ENCODE data around the gene CSRNP2.
A peak's percentile ranks its signal among the peaks of the same experiment; 100 is the strongest.

CSRNP2 gene

DNA sequence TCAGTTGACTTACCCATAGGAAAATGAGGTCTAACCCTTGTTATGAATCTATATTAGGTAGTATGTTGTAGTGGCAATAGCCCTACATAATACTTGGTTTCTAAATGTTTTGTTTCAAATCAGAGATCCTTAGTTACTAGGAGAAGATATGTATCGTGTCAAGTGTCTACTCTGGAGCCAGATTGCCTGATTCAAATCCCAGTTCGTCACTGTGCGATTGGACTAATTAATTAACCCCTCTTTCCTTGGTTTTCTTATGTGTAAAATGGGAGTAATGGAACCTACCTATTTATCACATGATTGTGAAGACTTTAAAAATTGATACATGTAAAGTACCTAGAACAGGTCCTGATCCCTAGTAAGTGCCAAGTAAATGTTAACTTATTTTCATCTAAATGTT, 33.9 kb downstream of the CSRNP2 start:
- H3K4me3 ChIP-seq (ENCODE audit: low read length) = peak overlapping the region; percentile 82
- H3K4me1 ChIP-seq (ENCODE audit: insufficient read depth, low read length) = peaks cover 8% of the 10 kb centered on the region; the same call in 1 of the 2 replicates
- H3K36me3 ChIP-seq (ENCODE audit: insufficient read depth, low read depth, low read length) = peaks cover 31% of the 10 kb centered on the region
- no peaks in the 10 kb centered on the region for H3K9me3 ChIP-seq (ENCODE audit: insufficient read depth, low read depth, low read length)
- H3K27me3 ChIP-seq (ENCODE audit: insufficient read depth, low read length) = no peaks in the 10 kb centered on the region
- no peak overlapping the region for H3K9ac ChIP-seq (ENCODE audit: low read depth, low read length)
- H3K27ac ChIP-seq (ENCODE audit: low read length) = no peak overlapping the region

- Histone ChIP-seq H3K36me3 (ENCODE audit: insufficient read depth, low read depth, low read length) (peaks cover 23% of the 10 kb centered on the region), H3K4me3 (ENCODE audit: low read length) (peak overlapping the region; percentile 82), H3K9me3 (ENCODE audit: insufficient read depth, low read depth, low read length) (no peaks in the 10 kb centered on the region), H3K9ac (ENCODE audit: low read depth, low read length) (peak overlapping the region; percentile 87), H3K27me3 (ENCODE audit: insufficient read depth, low read length) (no peaks in the 10 kb centered on the region), H3K4me1 (ENCODE audit: insufficient read depth, low read length) (peaks cover 8% of the 10 kb centered on the region; the same call in 1 of the 2 replicates), H3K27ac (ENCODE audit: low read length) (peak overlapping the region; percentile 52)
Measured at GRCh38 chr12:51048661-51049251, 34.6 kb downstream of the CSRNP2 start.

- Histone ChIP-seq H3K9me3 (ENCODE audit: insufficient read depth, low read depth, low read length) (no peaks in the 10 kb centered on the region), H3K4me3 (ENCODE audit: low read length) (peak within 1 kb of the TSS; percentile 82), H3K4me1 (ENCODE audit: insufficient read depth, low read length) (peaks cover 8% of the 10 kb centered on the region; the same call in 1 of the 2 replicates), H3K27me3 (ENCODE audit: insufficient read depth, low read length) (no peaks in the 10 kb centered on the region), H3K9ac (ENCODE audit: low read depth, low read length) (peak within 1 kb of the TSS; percentile 87), H3K27ac (ENCODE audit: low read length) (peak within 1 kb of the TSS; percentile 52), H3K36me3 (ENCODE audit: insufficient read depth, low read depth, low read length) (peaks cover 15% of the 10 kb centered on the region)
Measured at GRCh38 chr12:51047655-51048540, 35.5 kb downstream of the CSRNP2 start, which contains the start of gene LETMD1. Gene LETMD1 (plus strand): TSS chr12:51048327. CDS start chr12:51048357, 30 bp downstream.

GRCh38 chr12:51036279-51036678, 47.1 kb downstream of the CSRNP2 start:
- no peaks in the 10 kb centered on the region for H3K9me3 ChIP-seq (ENCODE audit: insufficient read depth, low read depth, low read length)
- H3K9ac ChIP-seq (ENCODE audit: low read depth, low read length) = no peak overlapping the region
- no peaks in the 10 kb centered on the region for H3K36me3 ChIP-seq (ENCODE audit: insufficient read depth, low read depth, low read length)
- no peak overlapping the region for H3K4me3 ChIP-seq (ENCODE audit: low read length)
- H3K27me3 ChIP-seq (ENCODE audit: insufficient read depth, low read length) = no peaks in the 10 kb centered on the region
- no peak overlapping the region for H3K27ac ChIP-seq (ENCODE audit: low read length)
- no peaks in the 10 kb centered on the region for H3K4me1 ChIP-seq (ENCODE audit: insufficient read depth, low read length)

- Histone ChIP-seq H3K9me3 (ENCODE audit: insufficient read depth, low read depth, low read length) (no peaks in the 10 kb centered on the region), H3K27me3 (ENCODE audit: insufficient read depth, low read length) (no peaks in the 10 kb centered on the region), H3K4me3 (ENCODE audit: low read length) (no peak overlapping the region), H3K27ac (ENCODE audit: low read length) (no peak overlapping the region), H3K36me3 (ENCODE audit: insufficient read depth, low read depth, low read length) (no peaks in the 10 kb centered on the region), H3K9ac (ENCODE audit: low read depth, low read length) (no peak overlapping the region), H3K4me1 (ENCODE audit: insufficient read depth, low read length) (peaks cover 3% of the 10 kb centered on the region; the same call in 1 of the 2 replicates)
Measured at GRCh38 chr12:51033457-51034089, 49.8 kb downstream of the CSRNP2 start.

DNA sequence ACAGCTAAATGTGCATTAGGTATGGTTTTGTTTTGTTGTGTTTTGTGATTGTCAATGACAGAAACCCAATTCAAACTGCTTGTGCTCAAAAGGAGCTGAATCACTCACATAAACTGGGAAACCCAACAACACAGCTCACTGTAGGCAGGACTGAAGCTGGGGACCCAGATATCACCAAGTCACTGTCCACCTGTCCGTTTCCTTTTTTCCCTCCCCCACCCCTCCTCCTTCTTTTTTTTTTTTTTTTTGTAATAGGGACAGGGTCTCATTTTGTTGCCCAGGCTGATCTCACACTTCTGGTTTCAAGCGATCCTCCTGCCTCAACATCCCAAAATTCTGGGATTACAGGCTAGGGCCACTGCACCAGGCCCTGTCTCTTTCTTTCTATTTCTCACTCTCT, 50.3 kb downstream of the CSRNP2 start:
- Histone ChIP-seq H3K4me1 (ENCODE audit: insufficient read depth, low read length) (peaks cover 4% of the 10 kb centered on the region; the same call in 1 of the 2 replicates), H3K9me3 (ENCODE audit: insufficient read depth, low read depth, low read length) (no peaks in the 10 kb centered on the region), H3K27ac (ENCODE audit: low read length) (no peak overlapping the region), H3K4me3 (ENCODE audit: low read length) (no peak overlapping the region), H3K27me3 (ENCODE audit: insufficient read depth, low read length) (no peaks in the 10 kb centered on the region), H3K36me3 (ENCODE audit: insufficient read depth, low read depth, low read length) (no peaks in the 10 kb centered on the region), H3K9ac (ENCODE audit: low read depth, low read length) (no peak overlapping the region)

DNA sequence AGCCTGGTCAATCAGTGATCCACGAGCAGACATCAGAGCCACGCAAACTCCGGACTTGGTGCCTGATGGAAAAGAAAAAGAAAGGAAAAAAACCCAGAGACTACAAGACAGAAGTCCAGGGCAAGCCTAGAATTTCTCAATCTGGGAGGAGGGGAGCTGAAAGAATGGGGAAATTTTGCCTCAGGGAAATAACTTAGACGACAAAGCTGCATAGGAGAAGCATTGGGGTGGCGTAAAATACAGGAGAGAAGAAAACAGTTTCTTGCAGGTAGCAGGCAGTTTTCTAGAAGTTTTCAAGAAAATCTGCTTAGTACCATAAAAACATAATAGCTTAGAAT, 54.6 kb downstream of the CSRNP2 start:
- no peak overlapping the region for H3K27ac ChIP-seq (ENCODE audit: low read length)

GRCh38 chr12:51028126-51028812, 55.1 kb downstream of the CSRNP2 start:
- no peak overlapping the region for H3K27ac ChIP-seq (ENCODE audit: low read length)
- no peak overlapping the region for H3K4me3 ChIP-seq (ENCODE audit: low read length)

More for the DNA sequence above, 54.6 kb downstream of the CSRNP2 start:
- H3K27me3 ChIP-seq (ENCODE audit: insufficient read depth, low read length) = no peaks in the 10 kb centered on the region
- no peak overlapping the region for H3K4me3 ChIP-seq (ENCODE audit: low read length)
- H3K36me3 ChIP-seq (ENCODE audit: insufficient read depth, low read depth, low read length) = no peaks in the 10 kb centered on the region
- no peaks in the 10 kb centered on the region for H3K9me3 ChIP-seq (ENCODE audit: insufficient read depth, low read depth, low read length)
- no peak overlapping the region for H3K9ac ChIP-seq (ENCODE audit: low read depth, low read length)
- peaks cover 9% of the 10 kb centered on the region for H3K4me1 ChIP-seq (ENCODE audit: insufficient read depth, low read length)

GRCh38 chr12:51027342-51027835, 56.0 kb downstream of the CSRNP2 start:
- H3K4me3 ChIP-seq (ENCODE audit: low read length) = no peak overlapping the region
- H3K4me1 ChIP-seq (ENCODE audit: insufficient read depth, low read length) = peaks cover 9% of the 10 kb centered on the region
- H3K9ac ChIP-seq (ENCODE audit: low read depth, low read length) = no peak overlapping the region
- no peaks in the 10 kb centered on the region for H3K36me3 ChIP-seq (ENCODE audit: insufficient read depth, low read depth, low read length)
- H3K9me3 ChIP-seq (ENCODE audit: insufficient read depth, low read depth, low read length) = no peaks in the 10 kb centered on the region
- H3K27me3 ChIP-seq (ENCODE audit: insufficient read depth, low read length) = no peaks in the 10 kb centered on the region
- H3K27ac ChIP-seq (ENCODE audit: low read length) = no peak overlapping the region

More at GRCh38 chr12:51028126-51028812, 55.1 kb downstream of the CSRNP2 start:
- Histone ChIP-seq H3K9ac (ENCODE audit: low read depth, low read length) (no peak overlapping the region), H3K36me3 (ENCODE audit: insufficient read depth, low read depth, low read length) (no peaks in the 10 kb centered on the region), H3K4me1 (ENCODE audit: insufficient read depth, low read length) (peaks cover 9% of the 10 kb centered on the region), H3K27me3 (ENCODE audit: insufficient read depth, low read length) (no peaks in the 10 kb centered on the region), H3K9me3 (ENCODE audit: insufficient read depth, low read depth, low read length) (no peaks in the 10 kb centered on the region)

DNA sequence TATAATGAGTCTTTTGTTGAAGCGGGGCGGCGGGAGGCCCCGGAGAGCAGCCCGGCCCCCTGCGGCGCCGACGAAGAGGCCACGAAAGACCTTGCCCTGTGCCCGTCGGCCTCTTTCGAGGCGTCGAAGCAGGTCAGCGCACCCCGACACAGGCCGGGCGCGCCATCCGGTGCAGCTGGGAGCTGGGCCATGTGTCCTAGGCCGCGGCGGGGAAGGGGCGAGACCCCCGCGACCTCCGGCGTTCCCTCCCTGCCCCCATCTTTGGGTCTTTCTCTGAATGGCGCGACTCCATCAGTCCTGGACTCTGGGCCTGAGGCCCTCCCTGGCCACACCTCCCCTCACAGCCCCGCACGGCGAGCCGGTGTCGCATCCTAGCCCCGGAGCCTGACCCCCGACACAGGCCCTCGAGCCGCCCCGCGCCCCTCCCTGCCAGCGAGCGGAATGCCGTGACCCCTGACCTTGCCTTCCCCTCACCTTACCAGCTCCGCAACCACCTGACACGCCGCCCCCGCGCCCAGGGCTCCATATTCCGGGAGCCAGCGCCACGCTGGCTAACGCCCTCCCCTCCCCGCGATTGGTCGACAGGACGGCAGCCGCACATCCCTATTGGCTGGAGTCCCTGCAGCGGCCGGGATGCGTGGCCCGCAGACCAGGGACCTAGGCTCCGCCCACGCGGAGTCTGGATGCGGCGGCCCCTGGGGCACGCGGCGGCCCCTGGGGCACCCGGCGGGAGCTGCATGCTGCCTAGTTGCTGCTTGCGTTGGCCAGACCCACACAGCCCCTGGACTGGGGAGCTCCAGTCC, 57.4 kb downstream of the CSRNP2 start, which contains the start of gene SLC11A2:
Gene SLC11A2, minus strand, starts transcription at position 549 of the 803 bp plus-strand sequence. CDS start 15,656 bp downstream, outside the sequence.
- Histone ChIP-seq H3K36me3 (ENCODE audit: insufficient read depth, low read depth, low read length) (no peaks in the 10 kb centered on the region), H3K9ac (ENCODE audit: low read depth, low read length) (peak within 1 kb of the TSS; percentile 87), H3K27me3 (ENCODE audit: insufficient read depth, low read length) (no peaks in the 10 kb centered on the region), H3K4me1 (ENCODE audit: insufficient read depth, low read length) (peaks cover 9% of the 10 kb centered on the region), H3K9me3 (ENCODE audit: insufficient read depth, low read depth, low read length) (no peaks in the 10 kb centered on the region), H3K4me3 (ENCODE audit: low read length) (peak within 1 kb of the TSS; percentile 78), H3K27ac (ENCODE audit: low read length) (peak within 1 kb of the TSS; percentile 41)
